CD4-positive, alpha-beta T cell treated with Interleukin-6 for 4 hours (primary cell): ENCODE data around the gene MLLT3.
A peak's percentile ranks its signal among the peaks of the same experiment; 100 is the strongest.

Source experiments
- DNase-seq: peaks from one replicate; pipeline ENCODE4 v3.0.0-alpha.2; 2020; ENCODE audit warnings: mixed read lengths

Gene MLLT3

DNA sequence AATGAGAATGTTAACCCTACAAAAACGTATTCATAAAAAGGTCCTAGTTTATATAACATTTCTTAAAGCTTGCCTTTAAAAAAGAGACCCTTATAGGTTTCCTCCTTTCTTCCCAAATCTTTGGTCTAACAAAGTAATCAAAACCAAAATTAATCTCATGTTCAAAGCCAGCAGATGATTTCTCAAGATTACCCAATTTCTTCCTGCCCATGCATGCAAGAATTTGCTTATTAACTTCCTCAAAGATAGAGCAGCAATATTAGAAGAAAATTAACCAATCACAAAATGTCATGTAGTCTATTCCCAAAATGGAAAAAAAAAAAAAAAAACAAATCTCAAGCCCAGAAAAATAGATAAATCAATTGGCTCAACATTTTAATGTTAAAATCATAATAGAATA, 114.9 kb downstream of the MLLT3 start:
- DNase-seq = no peak

DNA sequence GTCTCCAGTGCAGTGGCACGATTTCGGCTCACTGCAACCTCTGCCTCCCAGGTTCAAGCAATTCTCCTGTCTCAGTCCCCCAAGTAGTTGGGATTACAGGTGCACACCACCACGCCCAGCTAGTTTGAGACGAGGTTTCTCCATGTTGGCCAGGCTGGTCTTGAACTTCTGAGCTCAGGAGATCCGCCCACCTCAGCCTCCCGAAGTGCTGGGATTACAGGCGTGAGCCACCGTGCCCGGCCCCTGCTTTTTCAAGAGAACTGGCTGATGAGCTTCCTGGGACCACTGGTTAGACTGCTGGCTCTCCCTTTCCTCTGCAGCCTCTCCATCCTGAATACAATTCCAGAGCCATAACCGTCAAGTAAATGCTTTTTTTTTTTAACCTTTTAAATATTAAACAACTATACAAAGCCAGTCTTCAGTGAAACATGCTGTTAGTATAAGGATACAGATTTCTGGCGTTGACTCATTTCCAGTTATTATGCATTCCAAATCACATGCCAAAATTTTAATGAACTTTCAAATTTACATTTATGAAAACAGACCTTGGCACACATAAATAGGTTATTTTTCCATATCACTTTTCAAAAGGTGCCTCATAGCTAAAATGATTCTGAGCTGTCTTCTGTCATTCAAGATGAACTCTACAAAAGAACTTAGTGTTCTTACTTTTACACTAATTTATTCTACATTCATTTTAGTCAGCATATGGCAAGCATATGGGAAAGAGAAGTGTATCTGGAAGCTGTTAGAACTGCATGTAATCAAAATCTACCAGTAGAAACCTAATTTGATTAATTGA, 116.0 kb downstream of the MLLT3 start:
- no peak for DNase-seq

DNA sequence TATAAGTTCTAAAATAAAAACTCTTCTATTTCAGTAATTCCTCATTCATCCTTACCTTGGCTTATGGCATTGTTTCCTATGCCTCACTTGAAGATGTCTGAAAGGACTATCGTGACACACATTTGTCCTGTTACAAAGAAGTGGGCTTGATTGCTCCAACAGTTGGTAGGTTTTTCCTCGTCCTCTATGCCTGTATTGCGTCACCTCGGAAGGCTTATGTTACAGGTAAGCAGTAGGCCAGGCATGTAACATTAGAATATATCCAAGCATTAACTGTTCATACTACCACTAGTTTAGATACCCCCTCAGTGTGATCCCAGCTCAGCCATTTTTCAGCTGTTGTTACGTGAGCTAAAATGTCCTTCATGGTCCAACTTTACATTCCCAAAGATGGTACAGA, 116.7 kb downstream of the MLLT3 start:
- no peak for DNase-seq

DNA sequence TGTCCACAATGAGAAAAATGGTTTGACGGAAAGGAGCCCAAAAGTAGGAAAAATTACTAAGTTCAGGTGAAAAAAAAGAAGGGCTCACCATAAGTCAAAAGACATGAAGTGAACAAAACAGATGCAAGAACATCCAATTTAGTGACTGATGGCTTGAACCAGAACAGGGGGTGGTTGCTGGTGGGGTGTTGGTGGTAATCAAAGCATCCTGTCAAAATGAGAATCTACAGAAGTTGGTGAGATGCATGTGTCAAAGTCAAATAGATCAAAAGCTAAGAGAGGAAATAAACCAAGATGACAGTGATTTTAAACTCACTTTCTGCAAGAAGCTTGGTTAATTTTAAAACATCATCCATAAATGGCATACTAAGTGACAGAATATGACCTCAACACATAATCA, 117.4 kb downstream of the MLLT3 start:
- DNase-seq = peak; percentile 55

DNA sequence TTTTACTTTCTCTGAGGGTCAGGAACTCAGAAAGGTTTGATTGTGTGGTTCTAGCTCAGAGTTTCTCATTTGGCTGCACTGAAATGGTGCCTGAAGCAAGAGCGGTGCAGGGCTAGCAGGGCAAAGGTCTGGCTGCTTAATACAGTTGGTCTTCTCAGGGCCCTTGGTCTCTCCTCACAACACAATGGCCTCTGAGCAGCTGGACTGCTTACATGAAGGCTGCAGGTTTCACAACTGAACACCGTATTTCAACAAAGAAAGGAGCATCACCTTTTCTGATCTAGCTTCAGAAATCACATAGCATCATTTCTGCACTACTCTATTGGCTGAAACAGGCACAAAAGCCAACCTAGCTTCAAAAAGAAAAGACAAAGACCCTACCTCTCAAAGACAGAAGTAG, 122.2 kb downstream of the MLLT3 start:
- DNase-seq = no peak

DNA sequence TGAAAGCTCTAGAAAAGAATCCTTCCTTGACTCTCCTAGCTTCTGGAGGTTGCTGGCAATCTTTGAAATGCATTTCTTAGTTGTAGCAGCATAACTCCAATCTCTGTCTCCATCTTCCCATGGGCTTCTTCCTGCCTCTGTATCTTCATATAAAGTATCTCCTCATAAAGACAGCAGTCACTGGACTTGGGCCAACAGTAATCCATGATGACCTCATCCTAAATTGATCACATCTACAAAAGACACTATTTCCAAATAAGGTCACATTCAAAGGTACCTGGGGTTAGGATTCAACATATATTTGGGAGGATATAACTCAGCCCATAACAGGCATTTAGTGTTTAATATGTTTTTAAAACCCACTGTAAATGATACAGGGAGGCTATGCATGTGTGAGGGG, 123.3 kb downstream of the MLLT3 start:
- DNase-seq = no peak

DNA sequence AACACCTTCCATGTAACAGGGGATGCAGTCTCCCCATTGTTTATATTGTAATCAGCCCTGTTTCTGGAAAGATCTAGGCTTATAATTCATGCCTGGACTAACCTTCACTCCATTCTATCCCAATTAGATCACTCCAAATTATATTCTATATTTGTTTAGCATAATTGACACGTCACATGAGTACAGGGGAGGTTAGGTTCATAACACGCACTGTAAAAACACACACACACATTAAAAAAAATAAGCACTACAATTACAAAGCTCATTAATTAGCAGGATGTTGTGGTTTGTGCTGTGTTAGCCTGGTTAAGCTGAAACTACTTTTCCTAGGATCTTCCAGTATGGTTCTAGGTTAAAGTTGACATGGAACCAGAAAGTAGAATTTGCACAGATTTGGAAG, 126.0 kb downstream of the MLLT3 start:
- DNase-seq = no peak

DNA sequence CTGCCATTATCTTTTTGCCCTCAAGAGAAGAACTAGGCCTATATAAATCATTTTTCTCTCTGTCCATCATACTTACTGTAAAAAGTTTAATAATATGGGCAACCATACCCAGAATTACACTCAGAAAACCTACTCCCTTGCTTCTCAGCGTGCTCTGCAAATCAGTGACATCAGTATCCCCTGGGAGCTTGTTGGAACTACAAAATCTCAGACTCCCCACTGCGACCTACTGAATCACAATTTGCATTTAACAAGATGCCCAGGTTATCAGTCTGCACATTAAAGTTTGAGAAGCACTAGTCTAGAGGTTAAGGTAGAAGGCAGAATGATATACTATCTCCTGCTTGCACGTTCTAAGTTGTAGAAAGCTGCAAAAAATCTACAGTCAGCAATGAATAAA, 127.2 kb downstream of the MLLT3 start:
- DNase-seq = no peak

DNA sequence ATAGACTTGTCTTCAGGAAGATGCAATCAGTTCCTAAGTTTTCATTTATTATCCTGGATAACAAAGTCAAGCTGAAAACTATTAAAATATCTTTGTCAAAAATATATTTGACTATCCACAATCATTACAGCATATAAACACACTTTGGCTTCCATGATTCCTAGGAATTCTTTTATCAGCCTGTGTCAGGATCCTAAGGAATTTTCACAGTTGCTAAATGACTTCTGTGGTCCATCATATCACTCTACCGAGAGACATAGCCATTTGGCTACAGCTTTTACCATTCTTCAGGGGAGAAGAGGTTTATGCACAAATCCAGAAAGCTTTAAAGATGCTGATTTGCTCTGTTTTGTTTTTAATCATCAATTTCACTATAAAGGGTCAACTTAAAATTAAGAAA, 128.3 kb downstream of the MLLT3 start:
- no peak for DNase-seq

DNA sequence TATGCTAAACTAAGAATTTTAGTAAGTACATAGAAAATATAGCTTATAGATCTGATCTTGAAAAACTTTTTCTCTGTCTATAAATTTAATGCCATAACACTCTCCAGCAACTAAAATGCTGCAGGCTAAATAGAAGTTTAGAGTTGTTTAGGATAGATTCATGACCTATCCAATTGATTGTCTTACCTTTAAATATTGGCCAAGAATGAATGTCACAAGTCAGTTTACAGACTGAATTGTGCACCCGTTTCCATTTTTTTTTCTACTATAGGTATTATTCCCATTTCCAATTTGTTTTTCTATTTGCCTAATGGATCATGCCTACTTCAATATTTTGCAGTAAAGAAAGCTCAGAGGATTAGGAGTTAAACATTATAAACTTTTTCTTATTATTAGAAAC, 129.5 kb downstream of the MLLT3 start:
- DNase-seq = no peak

DNA sequence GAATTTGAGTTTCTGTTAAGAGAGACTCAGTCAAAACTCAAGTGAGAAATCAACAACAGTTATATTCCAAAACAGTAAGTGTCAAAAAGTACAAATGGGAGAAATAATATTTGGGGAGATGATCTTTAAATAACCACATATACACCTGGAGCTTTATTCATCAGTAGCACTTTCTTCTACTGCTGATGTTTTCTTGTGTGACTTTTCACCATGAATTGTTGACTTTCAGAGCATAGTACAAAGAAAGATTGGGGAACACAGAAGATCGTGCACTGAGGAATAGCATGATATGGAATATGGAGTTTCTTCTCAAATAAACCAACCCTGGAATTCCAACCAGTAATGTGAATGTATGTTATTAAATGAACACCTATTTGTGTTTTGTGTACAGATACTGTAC, 130.7 kb downstream of the MLLT3 start:
- no peak for DNase-seq

DNA sequence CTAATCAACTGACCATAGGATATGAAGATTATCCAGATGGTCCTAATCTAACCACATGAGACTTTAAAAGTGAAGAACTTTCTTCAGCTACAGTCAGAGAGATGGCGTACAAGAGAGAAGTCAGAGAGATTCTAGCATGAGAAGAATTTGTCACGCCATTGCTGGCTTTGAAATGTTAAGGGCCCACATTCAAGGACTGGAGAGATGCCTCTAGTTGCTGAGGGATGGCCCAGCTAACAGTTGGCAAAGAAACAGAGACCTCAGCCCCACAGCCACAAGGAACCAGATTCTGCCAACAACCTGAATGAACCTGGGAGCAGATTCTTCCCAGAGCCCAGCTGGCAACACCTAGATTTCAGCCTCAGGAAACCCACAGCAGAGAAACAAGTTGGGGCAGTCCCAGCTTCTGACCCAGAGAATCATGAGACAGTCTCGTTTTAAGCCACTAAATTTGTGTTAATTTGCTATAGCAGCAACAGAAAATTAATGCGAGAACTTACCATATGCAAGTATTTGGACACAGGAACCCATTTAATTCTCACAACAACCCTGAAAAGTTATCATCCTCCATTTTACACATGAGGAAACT, 132.0 kb downstream of the MLLT3 start:
- no peak for DNase-seq

DNA sequence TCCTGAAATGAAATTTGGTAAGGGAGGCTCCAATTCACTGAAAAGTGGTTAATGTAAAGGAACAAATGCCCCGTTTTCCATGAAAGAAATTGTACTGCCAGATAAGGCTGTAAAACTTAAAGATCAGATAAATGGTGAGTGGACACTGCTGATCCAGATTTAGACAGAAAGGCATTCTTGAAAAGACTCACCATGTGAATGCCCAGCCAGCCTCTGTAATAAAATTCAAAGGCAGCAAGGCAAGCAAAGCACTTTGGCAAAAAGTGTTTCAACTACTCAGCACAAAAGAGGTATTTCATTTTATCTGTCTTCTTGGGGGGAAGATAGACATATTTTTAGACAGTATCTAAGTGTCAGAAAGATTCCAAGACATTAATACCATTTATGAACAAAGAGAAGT, 133.6 kb downstream of the MLLT3 start:
- DNase-seq = no peak

DNA sequence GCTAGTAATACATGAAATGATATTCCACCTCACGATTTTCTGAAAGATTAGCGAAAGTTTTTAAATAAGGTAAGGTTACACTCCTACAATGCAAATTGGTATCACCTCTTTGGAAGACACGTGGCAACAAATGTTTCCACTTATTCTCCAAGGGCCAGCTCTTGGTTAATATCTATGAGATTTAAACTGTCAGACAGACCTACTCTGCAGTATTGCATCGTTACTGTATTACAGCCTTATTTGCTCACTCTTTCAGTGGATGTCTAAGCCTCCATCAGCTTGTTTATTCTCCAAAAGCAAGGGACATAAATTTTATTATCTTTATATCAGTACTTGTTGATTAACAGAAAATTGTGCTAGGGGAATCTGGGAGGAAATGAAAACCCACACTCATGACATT, 135.7 kb downstream of the MLLT3 start:
- DNase-seq = no peak

DNA sequence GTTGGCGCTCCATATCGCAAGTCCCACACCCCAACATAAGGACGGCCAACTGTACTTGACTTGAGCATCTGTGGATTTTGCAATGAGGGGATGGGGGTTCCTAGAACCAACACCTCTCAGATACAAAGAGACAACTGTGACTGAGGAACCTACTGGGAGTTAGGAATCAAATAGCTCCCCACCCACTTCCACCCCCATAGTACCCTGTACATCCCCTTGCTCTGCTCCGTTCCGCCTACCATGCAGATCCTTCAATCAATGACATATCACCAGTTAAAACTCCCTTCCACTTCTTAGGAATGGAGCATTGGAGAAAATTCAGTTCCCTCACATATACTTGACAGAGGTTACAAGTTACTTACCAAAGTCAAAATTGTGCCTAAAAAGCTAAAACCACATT, 140.9 kb downstream of the MLLT3 start:
- DNase-seq = no peak

DNA sequence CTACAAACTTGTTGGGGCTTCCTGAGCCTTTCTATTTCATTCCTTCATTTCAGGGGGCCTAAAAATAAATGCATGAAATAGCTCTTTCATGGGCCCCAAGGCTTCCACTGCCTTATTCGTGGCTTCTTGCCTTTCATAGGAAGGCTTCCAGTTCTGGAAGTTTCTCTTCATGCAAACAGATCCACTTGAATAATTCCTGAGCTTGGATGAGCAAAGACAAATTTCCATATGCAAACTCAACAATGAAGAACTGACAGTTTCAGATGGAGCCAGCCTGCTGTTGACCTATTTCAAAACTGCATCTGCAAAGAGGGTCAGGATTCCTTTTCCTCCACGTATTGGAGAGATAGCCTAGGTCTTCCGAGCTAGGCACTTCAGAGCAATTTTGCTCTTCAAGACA, 142.1 kb downstream of the MLLT3 start:
- DNase-seq = no peak

DNA sequence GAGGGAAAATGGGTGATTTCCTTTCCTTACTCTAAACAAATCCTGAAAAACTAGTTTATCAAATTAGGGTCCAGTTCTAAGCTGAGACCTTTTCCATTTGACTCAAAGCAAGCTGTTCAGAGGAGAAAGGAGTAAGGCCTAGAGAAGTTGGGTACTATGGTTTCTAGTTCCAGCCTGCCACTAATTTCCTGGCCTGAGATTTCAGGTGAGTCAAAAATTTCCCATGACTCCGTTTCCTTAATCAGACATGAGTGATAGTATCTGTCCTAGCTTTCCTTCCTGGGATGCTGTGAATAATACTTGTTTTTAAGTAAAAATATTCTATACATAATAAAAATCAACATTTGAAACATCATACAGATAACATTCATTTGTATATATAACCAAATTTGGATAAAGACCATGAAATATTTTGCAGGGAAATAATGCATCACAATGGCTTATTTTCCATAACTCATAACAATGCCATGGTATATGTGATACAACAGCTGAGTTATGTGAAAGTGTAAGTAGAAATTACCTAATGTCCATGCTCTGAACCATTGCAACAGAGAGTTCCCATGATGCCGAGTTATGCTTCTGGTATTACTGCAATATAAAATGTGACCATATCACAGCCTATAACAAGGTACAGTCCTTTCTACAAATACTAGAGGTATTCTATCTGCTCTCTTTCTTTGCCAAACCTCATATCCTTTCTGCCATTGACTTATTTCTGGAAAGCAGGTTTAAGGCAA, 142.7 kb downstream of the MLLT3 start:
- DNase-seq = no peak

DNA sequence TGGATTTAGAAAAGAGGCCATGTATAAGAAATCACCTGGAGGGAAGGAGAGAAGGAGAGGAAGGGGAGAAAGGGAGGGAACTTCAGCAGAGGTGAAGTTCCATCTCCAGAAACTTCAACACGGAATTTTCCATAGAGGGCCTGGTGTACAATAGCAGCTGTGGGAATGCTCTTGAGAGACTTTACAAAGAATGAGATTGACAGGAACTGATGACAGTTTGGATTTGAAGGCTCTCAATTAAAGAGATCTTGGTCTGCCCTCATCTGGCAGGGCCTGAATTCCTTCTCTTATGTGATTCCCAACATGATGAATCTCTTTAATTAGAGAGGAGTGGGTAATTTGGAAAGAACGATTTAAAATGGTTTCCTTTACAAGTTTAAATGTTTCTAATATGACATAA, 143.5 kb downstream of the MLLT3 start:
- DNase-seq = no peak

DNA sequence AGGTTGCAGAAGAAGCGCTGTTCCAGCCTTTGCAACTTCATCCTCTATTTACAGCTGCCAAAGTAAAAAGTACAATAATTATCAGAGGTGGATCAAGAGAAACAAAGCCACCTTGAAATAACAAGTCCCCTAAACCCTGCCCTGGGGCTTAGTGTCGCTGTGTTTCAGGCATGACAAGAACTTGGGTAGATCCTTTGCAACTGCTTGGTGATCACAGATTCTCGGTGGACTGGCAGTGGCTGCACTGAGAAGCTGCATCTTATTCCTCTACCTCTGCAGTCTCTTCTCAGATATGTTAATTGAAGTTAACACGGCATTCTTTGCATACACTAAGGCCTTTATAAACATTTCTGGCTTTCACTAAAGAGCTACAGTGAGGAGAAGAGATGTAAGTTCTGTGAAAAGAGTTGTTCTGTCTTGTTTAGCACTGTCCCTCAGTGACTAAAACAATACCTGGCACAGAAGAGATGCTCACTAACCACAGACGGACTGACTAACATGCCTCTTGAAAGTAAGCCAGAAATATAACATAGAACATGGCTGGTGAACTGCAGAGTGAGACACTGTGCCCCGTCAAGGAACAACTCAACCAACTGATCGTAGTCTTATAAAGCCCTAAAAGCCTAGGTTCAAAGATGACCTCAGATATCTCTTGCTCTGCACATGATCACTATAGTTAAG, 144.2 kb downstream of the MLLT3 start:
- DNase-seq = no peak

DNA sequence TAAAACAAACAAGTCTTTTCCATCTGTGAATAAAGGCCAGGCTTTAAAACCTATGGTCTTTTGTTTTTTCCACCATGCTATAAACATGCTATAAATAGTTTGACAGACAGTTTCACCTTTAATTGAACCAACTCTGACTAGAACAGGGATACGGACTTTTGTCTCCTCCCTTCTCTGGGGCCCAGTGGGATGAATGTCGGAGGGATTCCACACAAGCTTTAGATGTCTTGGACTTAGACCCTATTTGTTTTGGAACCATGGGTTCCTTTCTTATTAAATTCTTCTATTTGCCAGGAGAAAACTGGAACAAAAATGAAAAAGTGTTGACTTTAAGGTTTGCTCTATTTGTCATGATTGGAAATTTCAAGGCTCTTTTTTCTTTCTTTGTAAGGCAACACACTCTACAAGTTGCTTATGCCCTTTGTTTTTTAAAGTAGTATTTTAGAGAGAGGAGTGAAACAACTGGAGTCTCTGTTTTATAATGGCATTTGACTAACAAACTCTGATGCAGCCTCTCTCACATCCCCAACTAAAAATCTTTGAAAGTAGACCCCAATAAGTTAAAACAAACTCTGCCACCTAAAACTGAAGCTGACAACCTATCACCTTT, 145.3 kb downstream of the MLLT3 start:
- no peak for DNase-seq

DNA sequence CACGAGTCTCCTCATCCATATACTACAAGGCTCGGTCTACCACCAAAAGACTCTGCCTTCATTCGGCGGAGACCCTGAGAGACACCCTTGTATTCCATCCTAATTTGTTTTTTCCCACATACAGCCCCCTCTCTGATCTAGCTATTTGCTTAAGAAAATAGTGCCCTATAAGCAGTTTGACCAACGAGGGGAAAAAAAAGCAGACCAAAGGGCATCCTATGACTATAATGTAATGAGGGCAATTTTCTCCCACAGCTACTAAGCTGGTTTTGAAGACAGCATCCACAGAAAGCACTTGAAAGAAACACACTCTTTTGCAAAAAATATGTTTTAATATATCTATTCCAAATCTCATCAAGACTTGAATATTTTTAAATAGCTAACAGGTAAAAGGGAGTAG, 147.8 kb downstream of the MLLT3 start:
- no peak for DNase-seq

DNA sequence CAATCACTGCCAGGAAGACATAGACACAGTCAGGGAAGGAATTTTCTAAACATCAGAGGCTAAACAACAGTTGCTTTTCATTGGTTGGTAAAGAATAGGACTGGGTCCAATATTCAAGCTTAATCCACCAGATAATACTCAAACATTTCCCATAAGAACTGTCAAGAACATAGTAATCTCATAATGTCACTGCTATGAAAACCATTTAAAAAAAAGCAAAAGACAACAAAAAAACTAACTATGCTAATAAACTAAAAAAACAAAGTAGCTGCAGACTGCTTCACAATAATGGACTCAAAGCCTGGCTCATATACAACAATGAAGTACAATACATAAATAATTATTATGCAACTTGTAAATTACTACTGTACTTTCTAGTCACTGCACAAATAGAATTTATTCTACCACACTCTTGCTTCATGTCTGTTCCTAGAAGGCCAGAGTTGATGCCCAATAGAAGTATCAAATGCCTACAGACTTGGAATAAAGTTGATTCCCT, 148.7 kb downstream of the MLLT3 start:
- no peak for DNase-seq
